Hematopoietic multipotent progenitor cell treated with erythropoietin and hydrocortisone succinate and interleukin-3 and kit ligand, for 8 days (in vitro differentiated cells): ENCODE results near the gene CADPS2.

Experiments used
- DNase-seq: peaks from one replicate; pipeline ENCODE4 v3.0.0-alpha.2; 2015

CADPS2 gene

GRCh38 chr7:122517576-122517975, 368.7 kb downstream of the CADPS2 start:
- no peak for DNase-seq

- DNase-seq: no peak
Measured at GRCh38 chr7:122515404-122515803, 370.9 kb downstream of the CADPS2 start.

GRCh38 chr7:122511268-122511667, 375.0 kb downstream of the CADPS2 start:
- no peak for DNase-seq

- DNase-seq: no peak
Measured at GRCh38 chr7:122507591-122507990, 378.7 kb downstream of the CADPS2 start.

- DNase-seq: no peak
Measured at GRCh38 chr7:122492007-122492406, 394.3 kb downstream of the CADPS2 start.

- no peak for DNase-seq
Measured at GRCh38 chr7:122488241-122488640, 398.0 kb downstream of the CADPS2 start.

- no peak for DNase-seq
Measured at GRCh38 chr7:122487131-122487530, 399.1 kb downstream of the CADPS2 start.

GRCh38 chr7:122485856-122486255, 400.4 kb downstream of the CADPS2 start:
- no peak for DNase-seq

GRCh38 chr7:122482212-122482611, 404.0 kb downstream of the CADPS2 start:
- no peak for DNase-seq

GRCh38 chr7:122470859-122471258, 415.4 kb downstream of the CADPS2 start:
- DNase-seq: no peak

- DNase-seq: no peak
Measured at GRCh38 chr7:122468945-122469344, 417.3 kb downstream of the CADPS2 start.

GRCh38 chr7:122467661-122468449, 418.4 kb downstream of the CADPS2 start:
- no peak for DNase-seq

- no peak for DNase-seq
Measured at GRCh38 chr7:122465296-122465695, 421.0 kb downstream of the CADPS2 start.

- DNase-seq: no peak
Measured at GRCh38 chr7:122463631-122464030, 422.6 kb downstream of the CADPS2 start.

GRCh38 chr7:122460936-122461335, 425.3 kb downstream of the CADPS2 start:
- DNase-seq: no peak

GRCh38 chr7:122457969-122458368, 428.3 kb downstream of the CADPS2 start:
- DNase-seq: no peak

GRCh38 chr7:122457325-122457724, 428.9 kb downstream of the CADPS2 start:
- no peak for DNase-seq

GRCh38 chr7:122454776-122455507, 431.3 kb downstream of the CADPS2 start:
- DNase-seq: no peak

- no peak for DNase-seq
Measured at GRCh38 chr7:122453432-122453831, 432.8 kb downstream of the CADPS2 start.

- DNase-seq: no peak
Measured at GRCh38 chr7:122448893-122449589, 437.2 kb downstream of the CADPS2 start.

GRCh38 chr7:122442929-122443328, 443.3 kb downstream of the CADPS2 start:
- no peak for DNase-seq

- DNase-seq: no peak
Measured at GRCh38 chr7:122438492-122438891, 447.8 kb downstream of the CADPS2 start.

- DNase-seq: no peak
Measured at GRCh38 chr7:122438006-122438405, 448.3 kb downstream of the CADPS2 start.

- DNase-seq: no peak
Measured at GRCh38 chr7:122433765-122434164, 452.5 kb downstream of the CADPS2 start.
